G401.6 (cell line): ENCODE data around the gene KL.

ENCODE experiments used
- FAIRE-seq: peaks from 2 replicates; lab custom pipeline; 2012; peaks lifted over from hg19 to GRCh38; lab: Jason Lieb, UNC

Gene KL

GRCh38 chr13:33016414-33017322 is at the start of gene KL:
KL (plus strand) TSS chr13:33016423; CDS start chr13:33016441, 18 bp downstream.
- FAIRE-seq: no peak

- FAIRE-seq: no peak
These were observed 48.5 kb upstream of the KL start for GRCh38 chr13:32967584-32968182.

GRCh38 chr13:32968316-32968715 is 47.9 kb upstream of the KL start:
- FAIRE-seq: no peak

- FAIRE-seq: no peak
These were observed 47.4 kb upstream of the KL start for GRCh38 chr13:32968793-32969192.

- no peak for FAIRE-seq
These were observed 46.7 kb upstream of the KL start for GRCh38 chr13:32969516-32969941.

- no peak for FAIRE-seq
These were observed 40.0 kb upstream of the KL start for GRCh38 chr13:32976056-32976805.

- FAIRE-seq: no peak
These were observed 39.3 kb upstream of the KL start for GRCh38 chr13:32976912-32977311.

GRCh38 chr13:32977321-32977720 is 38.9 kb upstream of the KL start:
- no peak for FAIRE-seq

GRCh38 chr13:32978278-32978677 is 37.9 kb upstream of the KL start:
- no peak for FAIRE-seq

- no peak for FAIRE-seq
These were observed 33.2 kb upstream of the KL start for GRCh38 chr13:32983058-32983457.

GRCh38 chr13:32984857-32985626 is 31.2 kb upstream of the KL start:
- no peak for FAIRE-seq

- no peak for FAIRE-seq
These were observed 29.7 kb upstream of the KL start for GRCh38 chr13:32986552-32986951.

- FAIRE-seq: no peak
These were observed 28.8 kb upstream of the KL start for GRCh38 chr13:32987462-32987861.

- no peak for FAIRE-seq
These were observed 27.5 kb upstream of the KL start for GRCh38 chr13:32988608-32989289.

GRCh38 chr13:32989290-32989667 is 26.9 kb upstream of the KL start:
- FAIRE-seq: no peak

- FAIRE-seq: no peak
These were observed 26.3 kb upstream of the KL start for GRCh38 chr13:32989942-32990341.

- no peak for FAIRE-seq
These were observed 23.1 kb upstream of the KL start for GRCh38 chr13:32993145-32993544.

GRCh38 chr13:32997399-32997798 is 18.8 kb upstream of the KL start:
- no peak for FAIRE-seq

GRCh38 chr13:32998966-32999365 is 17.3 kb upstream of the KL start:
- FAIRE-seq: no peak

- peak; percentile 94 for FAIRE-seq
These were observed 15.9 kb upstream of the KL start for GRCh38 chr13:33000365-33000764.

GRCh38 chr13:33003458-33004019 is 12.7 kb upstream of the KL start:
- no peak for FAIRE-seq
